ENCODE data around the gene CGNL1. TPM values are rescaled to one million over a fixed set of nuclear protein-coding genes. Genes with fewer than 3 reads are reported as not detected.

Gene CGNL1
- total and polyA plus RNA-seq, 7 donors, result 0.69 to 7.2 (median 2.4) TPM

DNA sequence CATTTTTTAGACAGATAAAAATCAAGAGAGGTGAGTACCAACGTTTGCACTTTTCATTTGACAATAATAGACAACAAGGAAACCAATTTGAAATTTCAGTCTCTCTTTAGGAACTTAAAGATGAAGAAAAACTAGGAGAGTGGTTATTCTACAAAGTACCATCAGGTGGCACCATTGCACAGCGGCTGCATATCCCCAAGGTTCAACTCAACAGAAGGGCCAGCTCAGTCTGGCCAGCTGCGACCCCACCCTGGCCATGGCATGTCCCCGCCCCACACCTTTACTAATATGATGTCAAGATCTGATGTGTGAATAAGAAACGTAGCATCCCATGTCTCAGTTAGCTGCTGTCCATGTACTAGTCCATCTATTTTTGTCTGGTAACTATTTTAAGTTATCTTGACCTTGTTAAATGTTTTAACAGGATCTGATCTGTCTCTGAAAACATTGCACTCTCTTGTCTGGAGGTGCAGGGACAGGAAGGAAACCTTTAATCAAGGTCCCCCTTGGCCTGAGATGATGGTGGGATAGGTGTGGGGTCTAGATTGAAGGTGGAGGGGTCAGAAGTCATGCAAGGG, 35.5 kb upstream of the CGNL1 start:
- Histone ChIP-seq H3K4me3 (no peak overlapping the region), H3K36me3 (no peaks in the 10 kb centered on the region), H3K4me1 (no peaks in the 10 kb centered on the region), H3K9me3 (no peaks in the 10 kb centered on the region), H3K27ac (no peak overlapping the region), H3K27me3 (no peaks in the 10 kb centered on the region)
- no peak for TF ChIP-seq POLR2AphosphoS5 (IDR thresholded peaks at IDR 0.05)
- TF ChIP-seq, protein P1, sequence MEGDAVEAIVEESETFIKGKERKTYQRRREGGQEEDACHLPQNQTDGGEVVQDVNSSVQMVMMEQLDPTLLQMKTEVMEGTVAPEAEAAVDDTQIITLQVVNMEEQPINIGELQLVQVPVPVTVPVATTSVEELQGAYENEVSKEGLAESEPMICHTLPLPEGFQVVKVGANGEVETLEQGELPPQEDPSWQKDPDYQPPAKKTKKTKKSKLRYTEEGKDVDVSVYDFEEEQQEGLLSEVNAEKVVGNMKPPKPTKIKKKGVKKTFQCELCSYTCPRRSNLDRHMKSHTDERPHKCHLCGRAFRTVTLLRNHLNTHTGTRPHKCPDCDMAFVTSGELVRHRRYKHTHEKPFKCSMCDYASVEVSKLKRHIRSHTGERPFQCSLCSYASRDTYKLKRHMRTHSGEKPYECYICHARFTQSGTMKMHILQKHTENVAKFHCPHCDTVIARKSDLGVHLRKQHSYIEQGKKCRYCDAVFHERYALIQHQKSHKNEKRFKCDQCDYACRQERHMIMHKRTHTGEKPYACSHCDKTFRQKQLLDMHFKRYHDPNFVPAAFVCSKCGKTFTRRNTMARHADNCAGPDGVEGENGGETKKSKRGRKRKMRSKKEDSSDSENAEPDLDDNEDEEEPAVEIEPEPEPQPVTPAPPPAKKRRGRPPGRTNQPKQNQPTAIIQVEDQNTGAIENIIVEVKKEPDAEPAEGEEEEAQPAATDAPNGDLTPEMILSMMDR (IDR thresholded peaks at IDR 0.05), result peak; percentile 60 to 94 (median 79)
- DNase-seq, result no peak
- intact Hi-C loops (cut with DNase I), result loop anchor here (1.0 kb wide), 1 partner anchor 187 kb away; no protein-coding TSS in a partner anchor
- WGBS, 2 donors, result 0 to 1% methylated on average over 5 of the region's 5 CpGs

DNA sequence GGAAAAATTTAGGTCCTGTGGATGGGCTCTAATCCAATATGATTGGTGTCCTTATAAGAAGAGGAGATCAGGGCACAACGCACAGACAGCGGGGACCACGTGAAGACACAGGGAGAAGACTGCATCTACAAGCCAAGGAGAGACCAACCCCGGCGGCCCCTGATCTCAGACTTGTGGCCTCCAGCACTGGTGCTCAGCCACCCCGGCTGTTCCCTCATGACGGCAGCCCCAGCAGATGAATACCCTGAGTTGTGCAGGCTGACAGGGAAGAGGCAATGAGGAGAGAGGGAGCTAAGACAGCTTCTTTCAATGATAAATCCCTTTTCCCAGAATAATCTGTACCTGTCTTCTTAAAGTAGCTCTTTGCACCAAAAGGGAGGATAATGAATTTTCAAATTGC, 33.3 kb upstream of the CGNL1 start:
- Histone ChIP-seq H3K9me3 (no peaks in the 10 kb centered on the region), H3K36me3 (no peaks in the 10 kb centered on the region), H3K4me1 (no peaks in the 10 kb centered on the region), H3K4me3 (no peak overlapping the region), H3K27ac (no peak overlapping the region), H3K27me3 (no peaks in the 10 kb centered on the region)
- intact Hi-C loops (cut with DNase I), result no loop called here
- whole genome bisulfite sequencing, 2 donors, result 95% methylated on average over 7 of the region's 7 CpGs
- DNase-seq, result no peak
- TF ChIP-seq, protein P1 (IDR thresholded peaks at IDR 0.05), result no peak
- no peak for TF ChIP-seq POLR2AphosphoS5 (IDR thresholded peaks at IDR 0.05)
- TF ChIP-seq POLR2A (IDR thresholded peaks at IDR 0.05), result no peak
- no peak for TF ChIP-seq EP300 (IDR thresholded peaks at IDR 0.05)

DNA sequence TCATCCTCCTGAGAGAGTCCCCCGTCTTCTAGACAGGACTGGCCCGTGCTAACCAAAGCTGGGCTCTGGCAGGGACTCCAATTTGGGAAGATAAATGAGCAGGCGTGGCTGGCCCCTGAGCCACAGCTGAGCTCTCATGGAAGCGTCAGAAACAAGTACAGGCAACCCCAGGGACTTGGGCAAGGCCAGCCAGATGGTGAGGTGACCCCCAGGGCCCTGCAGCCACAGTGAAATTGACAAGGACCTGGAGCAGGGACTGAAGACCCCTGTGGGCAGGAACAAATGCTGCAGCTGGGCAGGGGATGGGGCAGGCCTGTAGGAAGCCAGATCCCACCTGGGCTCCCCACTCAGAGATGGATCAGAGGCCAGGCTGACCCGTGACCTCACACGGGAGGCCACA, 32.8 kb upstream of the CGNL1 start:
- 67 to 73% methylated on average over 6 of the region's 6 CpGs for WGBS, 2 donors
- H3K4me3 ChIP-seq, result no peak overlapping the region
- H3K27ac ChIP-seq, result no peak overlapping the region
- no peaks in the 10 kb centered on the region for H3K9me3 ChIP-seq
- TF ChIP-seq, protein P1 (IDR thresholded peaks at IDR 0.05), result no peak
- no peak for TF ChIP-seq POLR2AphosphoS5 (IDR thresholded peaks at IDR 0.05)
- no peak for TF ChIP-seq EP300 (IDR thresholded peaks at IDR 0.05)
- no peak for TF ChIP-seq POLR2A (IDR thresholded peaks at IDR 0.05)
- H3K27me3 ChIP-seq, result no peaks in the 10 kb centered on the region
- no peaks in the 10 kb centered on the region for H3K36me3 ChIP-seq
- H3K4me1 ChIP-seq, result no peaks in the 10 kb centered on the region
- DNase-seq, result no peak
- intact Hi-C loops (cut with DNase I), result no loop called here

DNA sequence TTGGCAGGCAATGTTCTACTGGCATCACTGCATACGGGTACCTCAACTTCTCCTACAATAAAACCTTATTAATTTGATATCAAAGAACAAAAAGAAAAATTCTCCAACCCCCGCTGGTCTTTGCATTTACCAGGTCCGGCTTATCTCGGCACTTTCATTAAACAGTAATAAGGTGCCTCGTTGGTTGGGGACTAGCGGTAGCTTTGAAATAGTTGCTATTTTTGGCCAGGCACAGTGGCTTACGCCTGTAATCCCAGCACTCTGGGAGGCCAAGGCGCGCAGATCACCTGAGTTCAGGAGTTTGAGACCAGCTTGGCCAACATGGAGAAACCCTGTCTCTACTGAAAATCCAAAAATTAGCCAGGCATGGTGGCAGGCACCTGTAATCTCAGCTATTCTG, 32.0 kb upstream of the CGNL1 start:
- no peaks in the 10 kb centered on the region for H3K4me1 ChIP-seq
- 95 to 96% methylated on average over 9 of the region's 9 CpGs for WGBS, 2 donors
- H3K9me3 ChIP-seq, result no peaks in the 10 kb centered on the region
- H3K4me3 ChIP-seq, result no peak overlapping the region
- H3K27ac ChIP-seq, result no peak overlapping the region
- H3K36me3 ChIP-seq, result no peaks in the 10 kb centered on the region
- DNase-seq, result no peak
- intact Hi-C loops (cut with DNase I), result no loop called here
- no peak for TF ChIP-seq POLR2AphosphoS5 (IDR thresholded peaks at IDR 0.05)
- H3K27me3 ChIP-seq, result no peaks in the 10 kb centered on the region

DNA sequence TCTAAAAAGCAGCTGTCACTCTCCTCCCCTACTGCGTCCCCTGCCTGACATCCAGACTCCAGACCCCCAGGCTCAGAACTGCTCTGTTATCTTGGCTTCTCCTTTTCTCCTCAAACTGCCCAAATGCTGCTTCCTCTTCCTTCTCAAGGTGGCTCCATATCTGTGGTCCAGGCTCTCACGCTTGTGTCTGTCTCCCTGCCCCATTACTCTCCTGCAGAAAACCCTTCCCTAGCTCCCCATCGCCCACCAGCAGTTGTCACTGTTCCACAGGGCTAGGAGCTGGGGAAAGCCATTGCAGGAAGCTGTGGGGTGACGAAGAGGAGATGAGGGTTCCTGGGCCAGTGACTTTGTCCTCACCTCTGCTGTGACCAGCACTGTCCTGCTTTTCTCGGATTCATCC, 30.7 kb upstream of the CGNL1 start:
- WGBS, 2 donors, result 72 to 79% methylated on average over 5 of the region's 5 CpGs
- Histone ChIP-seq H3K27ac (no peak overlapping the region), H3K4me3 (no peak overlapping the region), H3K4me1 (no peaks in the 10 kb centered on the region), H3K9me3 (no peaks in the 10 kb centered on the region), H3K27me3 (no peaks in the 10 kb centered on the region), H3K36me3 (no peaks in the 10 kb centered on the region)
- intact Hi-C loops (cut with DNase I), result no loop called here
- DNase-seq, result no peak
- TF ChIP-seq EP300 (IDR thresholded peaks at IDR 0.05), result no peak
- TF ChIP-seq POLR2A (IDR thresholded peaks at IDR 0.05), result no peak
- TF ChIP-seq, protein P1 (IDR thresholded peaks at IDR 0.05), result no peak
- TF ChIP-seq POLR2AphosphoS5 (IDR thresholded peaks at IDR 0.05), result no peak
